Cardiac muscle cell (in vitro differentiated cells and primary cell): Measurements from ENCODE around the gene KCNJ14. TPM values are rescaled to one million over a fixed set of nuclear protein-coding genes. Genes with fewer than 3 reads are reported as not detected.

Source experiments
- DNase-seq, 2 donors: peaks; one replicate each; pipeline versions ENCODE4 v3.0.0 to v3.0.0-alpha.2; 2010 to 2017; ENCODE audit warnings: low read depth in 1 of 2, low spot score in 1 of 2
- H3K27ac ChIP-seq: fragments of 200-600 bp; sonication (generic); 2 replicates; pipeline ENCODE4 v1.5.1; 2016
- H3K27me3 ChIP-seq: fragments of 200-600 bp; sonication (generic); 2 replicates; pipeline ENCODE4 v1.6.0; 2016; ENCODE audit warnings: control low read depth
- H3K36me3 ChIP-seq: fragments of 200-600 bp; sonication (generic); 2 replicates; pipeline ENCODE4 v1.5.1; 2016; ENCODE audit warnings: control low read depth
- H3K4me1 ChIP-seq: fragments of 200-600 bp; sonication (generic); 2 replicates; pipeline ENCODE4 v1.8.1; 2017; ENCODE audit warnings: low read depth, mild to moderate bottlenecking, mixed run types
- H3K4me3 ChIP-seq: fragments of 200-600 bp; sonication (generic); 2 replicates; pipeline ENCODE4 v1.5.1; 2016; ENCODE audit warnings: mild to moderate bottlenecking
- H3K9me3 ChIP-seq: fragments of 200-600 bp; sonication (generic); 2 replicates; pipeline ENCODE4 v1.5.1; 2017; ENCODE audit warnings: low read depth, mild to moderate bottlenecking, control low read depth
- polyA plus RNA-seq: library from polyadenylated mRNA; unstranded; fragments of >200 nt; fragmentation: Nextera tagmentation; extraction: Ambion mirVana; gene quantifications from 2 replicates; pipeline ENCODE4 v1.2.1, GENCODE V29; 2016
- total RNA-seq: library from RNA; depleted of rRNA; stranded (reverse); fragments of >200 nt; gene quantifications from 2 replicates; pipeline ENCODE4 v1.2.3, GENCODE V29; 2016
- TF ChIP-seq, protein P1 (sequence below): IDR thresholded peaks from 2 replicates; pipeline ENCODE4 v1.5.1; 2012; ENCODE audit warnings: low read depth, mild to moderate bottlenecking, low read length

The KCNJ14 gene
- total and polyA plus RNA-seq, 2 experiments from 2014 or later = 0.61 to 1.7 TPM

DNA sequence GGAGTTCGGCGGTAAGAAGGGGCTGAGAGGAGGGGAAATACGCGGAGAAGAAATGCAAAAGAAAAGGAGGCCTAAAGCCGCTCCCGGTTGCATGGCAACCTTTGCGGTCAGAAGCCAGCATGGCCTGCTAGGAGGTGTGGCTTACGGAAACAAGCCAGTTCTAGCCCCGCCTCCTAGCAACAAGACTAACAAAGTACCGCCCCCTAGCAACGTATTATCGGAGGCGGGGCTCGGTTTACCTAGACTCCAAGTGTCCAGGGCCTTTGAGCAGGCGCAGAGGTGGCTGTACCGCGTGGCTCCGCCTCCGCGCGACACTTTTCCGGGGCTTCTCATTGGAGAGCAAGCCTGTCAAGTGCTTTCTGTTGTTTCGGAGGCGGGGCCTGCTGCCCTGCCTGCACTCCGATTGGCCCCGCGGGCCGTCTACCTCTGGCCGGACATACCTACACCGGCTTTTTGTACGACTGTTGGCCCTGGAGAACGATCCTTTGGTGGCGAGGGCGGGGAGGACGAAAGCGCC lies 13.5 kb downstream of the KCNJ14 start:
- Histone ChIP-seq H3K4me3 (peak overlapping the region; percentile 99), H3K27ac (peak overlapping the region; percentile 99), H3K9me3 (no peaks in the 10 kb centered on the region), H3K4me1 (peaks cover 5% of the 10 kb centered on the region), H3K27me3 (no peaks in the 10 kb centered on the region), H3K36me3 (peaks cover 32% of the 10 kb centered on the region)
- DNase-seq = peak; percentile 100
- TF ChIP-seq, protein P1, sequence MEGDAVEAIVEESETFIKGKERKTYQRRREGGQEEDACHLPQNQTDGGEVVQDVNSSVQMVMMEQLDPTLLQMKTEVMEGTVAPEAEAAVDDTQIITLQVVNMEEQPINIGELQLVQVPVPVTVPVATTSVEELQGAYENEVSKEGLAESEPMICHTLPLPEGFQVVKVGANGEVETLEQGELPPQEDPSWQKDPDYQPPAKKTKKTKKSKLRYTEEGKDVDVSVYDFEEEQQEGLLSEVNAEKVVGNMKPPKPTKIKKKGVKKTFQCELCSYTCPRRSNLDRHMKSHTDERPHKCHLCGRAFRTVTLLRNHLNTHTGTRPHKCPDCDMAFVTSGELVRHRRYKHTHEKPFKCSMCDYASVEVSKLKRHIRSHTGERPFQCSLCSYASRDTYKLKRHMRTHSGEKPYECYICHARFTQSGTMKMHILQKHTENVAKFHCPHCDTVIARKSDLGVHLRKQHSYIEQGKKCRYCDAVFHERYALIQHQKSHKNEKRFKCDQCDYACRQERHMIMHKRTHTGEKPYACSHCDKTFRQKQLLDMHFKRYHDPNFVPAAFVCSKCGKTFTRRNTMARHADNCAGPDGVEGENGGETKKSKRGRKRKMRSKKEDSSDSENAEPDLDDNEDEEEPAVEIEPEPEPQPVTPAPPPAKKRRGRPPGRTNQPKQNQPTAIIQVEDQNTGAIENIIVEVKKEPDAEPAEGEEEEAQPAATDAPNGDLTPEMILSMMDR = no peak

DNA sequence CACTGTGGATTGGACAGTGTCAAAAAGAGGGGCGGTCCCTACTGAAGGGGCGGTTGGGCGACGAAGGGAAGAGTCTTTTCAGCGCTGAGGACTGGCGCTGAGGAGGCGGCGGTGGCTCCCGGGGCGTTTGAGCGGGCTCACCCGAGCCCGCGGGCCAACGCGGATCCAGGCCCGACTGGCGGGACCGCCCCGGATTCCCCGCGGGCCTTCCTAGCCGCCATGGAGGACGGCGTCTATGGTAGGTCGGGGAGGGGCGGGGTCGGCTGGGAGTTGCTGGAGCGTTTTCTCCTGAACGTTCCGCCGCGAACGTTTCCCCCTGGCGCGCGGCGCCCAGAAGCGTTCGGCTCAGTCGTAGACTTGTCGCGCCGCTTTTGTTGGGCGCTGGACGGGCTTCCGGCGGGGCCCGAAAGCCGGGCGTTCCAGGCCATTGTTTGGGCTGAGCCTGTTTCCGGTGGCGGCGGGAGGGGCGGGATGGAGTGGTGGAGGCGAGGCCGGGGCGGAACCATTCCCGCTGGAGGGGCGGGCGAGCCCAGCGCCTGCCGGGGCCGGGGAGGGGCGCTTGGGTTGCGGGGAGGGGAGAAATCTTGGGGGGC lies 14.0 kb downstream of the KCNJ14 start, which contains the start of gene CYTH2:
TSS of gene CYTH2 (plus strand) at position 81 of the 593 bp plus-strand sequence. CDS start at position 220, 139 bp downstream.
- no peaks in the 10 kb centered on the region for H3K9me3 ChIP-seq
- peaks cover 5% of the 10 kb centered on the region for H3K4me1 ChIP-seq
- TF ChIP-seq, protein P1 = no peak
- peak within 1 kb of the TSS; percentile 99 for H3K4me3 ChIP-seq
- H3K27ac ChIP-seq = peak within 1 kb of the TSS; percentile 99
- DNase-seq = peak; percentile 86 to 88
- H3K36me3 ChIP-seq = peaks cover 35% of the 10 kb centered on the region
- no peaks in the 10 kb centered on the region for H3K27me3 ChIP-seq

DNA sequence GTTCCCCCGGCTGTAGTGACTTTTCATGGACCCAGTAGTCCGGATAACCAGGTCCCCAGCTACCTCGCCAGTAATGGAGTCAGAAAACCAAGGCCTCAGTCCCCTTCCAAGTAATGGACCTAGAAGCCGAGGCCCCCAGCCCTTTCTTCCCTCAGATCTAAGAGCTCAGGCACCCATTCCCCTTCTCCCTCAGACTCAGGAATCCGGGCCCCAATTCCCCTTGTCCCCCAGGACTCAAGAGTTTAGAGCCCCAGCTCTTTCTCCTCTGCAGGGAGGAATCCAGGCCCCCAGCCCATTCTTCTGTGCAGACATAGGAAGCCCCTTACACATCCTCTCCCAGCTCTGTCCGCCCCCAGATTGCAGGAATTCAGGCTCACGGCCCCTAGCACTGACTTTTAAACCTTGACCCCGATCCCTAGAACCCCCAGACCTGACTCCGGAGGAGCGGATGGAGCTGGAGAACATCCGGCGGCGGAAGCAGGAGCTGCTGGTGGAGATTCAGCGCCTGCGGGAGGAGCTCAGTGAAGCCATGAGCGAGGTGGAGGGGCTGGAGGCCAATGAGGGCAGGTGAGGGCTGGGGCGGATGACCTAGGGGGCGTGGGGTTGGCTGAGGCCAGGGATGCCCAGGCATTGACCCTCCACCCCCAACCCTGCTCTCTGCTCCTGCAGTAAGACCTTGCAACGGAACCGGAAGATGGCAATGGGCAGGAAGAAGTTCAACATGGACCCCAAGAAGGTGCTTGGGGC lies 14.7 kb downstream of the KCNJ14 start:
- no peak for DNase-seq
- peak overlapping the region; percentile 99 for H3K27ac ChIP-seq
- TF ChIP-seq, protein P1 = no peak
- H3K36me3 ChIP-seq = peaks cover 42% of the 10 kb centered on the region
- no peaks in the 10 kb centered on the region for H3K9me3 ChIP-seq
- peak overlapping the region; percentile 99 for H3K4me3 ChIP-seq
- peaks cover 5% of the 10 kb centered on the region for H3K4me1 ChIP-seq
- no peaks in the 10 kb centered on the region for H3K27me3 ChIP-seq

DNA sequence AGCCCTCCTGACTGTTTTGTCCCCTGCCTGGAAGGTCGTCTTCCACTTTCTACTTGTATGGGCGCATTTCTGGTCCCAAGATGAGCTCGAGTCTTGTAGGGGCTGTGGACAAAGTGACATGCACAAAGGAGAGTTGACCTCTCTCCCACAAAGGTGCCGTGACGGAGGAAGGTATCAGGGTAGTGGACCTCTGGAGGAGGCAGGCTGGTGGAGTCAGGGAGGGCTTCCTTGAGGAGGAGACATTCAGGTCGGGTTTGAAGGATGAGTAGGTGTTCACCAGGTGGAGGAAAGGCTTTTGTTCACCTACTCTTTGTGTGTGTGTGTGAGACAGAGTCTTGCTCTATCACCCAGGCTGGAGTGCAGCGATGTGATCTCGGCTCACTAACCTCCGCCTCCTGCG lies 15.5 kb downstream of the KCNJ14 start:
- Histone ChIP-seq H3K27ac (no peak overlapping the region), H3K4me3 (no peak overlapping the region), H3K4me1 (peaks cover 5% of the 10 kb centered on the region), H3K36me3 (peaks cover 50% of the 10 kb centered on the region), H3K9me3 (no peaks in the 10 kb centered on the region), H3K27me3 (no peaks in the 10 kb centered on the region)
- DNase-seq = no peak
- TF ChIP-seq, protein P1 = no peak

DNA sequence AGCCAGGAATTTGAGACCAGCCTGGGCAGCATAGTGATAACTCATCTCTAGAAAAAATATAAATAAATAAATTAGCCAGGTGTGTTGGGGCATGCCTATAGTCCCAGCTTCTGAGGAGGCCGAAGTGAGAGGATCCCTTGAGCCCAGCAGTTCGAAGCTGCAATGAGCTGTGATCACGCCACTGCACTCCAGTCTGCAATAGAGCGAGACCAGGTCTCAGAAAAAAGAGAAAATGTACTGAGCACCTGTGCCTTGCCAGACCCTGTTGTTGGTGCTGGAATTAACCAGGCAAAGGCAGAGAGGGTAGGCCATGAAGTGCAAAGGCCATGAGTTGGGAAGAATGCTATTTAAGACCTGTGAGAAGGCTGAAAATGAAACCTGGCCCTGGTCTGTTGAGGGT lies 16.5 kb downstream of the KCNJ14 start:
- DNase-seq = no peak
- H3K27ac ChIP-seq = no peak overlapping the region
- H3K36me3 ChIP-seq = peaks cover 58% of the 10 kb centered on the region
- H3K4me3 ChIP-seq = no peak overlapping the region
- TF ChIP-seq, protein P1 = no peak
- H3K4me1 ChIP-seq = peaks cover 5% of the 10 kb centered on the region
- no peaks in the 10 kb centered on the region for H3K27me3 ChIP-seq
- no peaks in the 10 kb centered on the region for H3K9me3 ChIP-seq
